Ishikawa (cell line): ENCODE measurements around the gene NDUFV1.

Experiments
- CEBPB ChIP-seq: IDR thresholded peaks from 2 replicates; pipeline ENCODE4 v1.6.1; 2012
- YY1 ChIP-seq: IDR thresholded peaks from 2 replicates; pipeline ENCODE4 v1.6.1; 2012; ENCODE audit warnings: low read depth
- TF ChIP-seq, protein P1 (sequence below): IDR thresholded peaks from 2 replicates; pipeline ENCODE4 v1.6.1; 2012
- TF ChIP-seq, protein P2 (sequence below): IDR thresholded peaks from 2 replicates; pipeline ENCODE4 v1.6.1; 2012

DNA sequence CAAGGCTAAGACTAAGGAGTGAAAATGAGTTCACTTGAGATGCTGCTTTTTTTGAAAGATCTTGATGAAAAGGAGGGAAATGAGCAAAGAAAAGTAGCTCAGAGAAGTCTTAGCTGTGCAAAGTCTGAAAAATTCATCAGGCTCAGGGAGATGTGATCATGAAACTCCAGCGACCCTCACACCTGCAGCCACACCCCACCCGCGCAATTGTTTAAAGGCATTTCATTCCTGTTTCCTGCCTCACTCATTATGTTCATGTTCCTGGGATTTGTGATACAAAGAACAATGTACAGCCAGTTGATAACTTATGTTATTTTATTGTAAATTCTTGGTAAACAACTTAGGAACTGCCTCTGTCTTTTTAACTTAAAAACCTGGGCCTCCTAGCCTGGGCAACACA, 31.8 kb upstream of the NDUFV1 start:
- TF ChIP-seq, protein P1, sequence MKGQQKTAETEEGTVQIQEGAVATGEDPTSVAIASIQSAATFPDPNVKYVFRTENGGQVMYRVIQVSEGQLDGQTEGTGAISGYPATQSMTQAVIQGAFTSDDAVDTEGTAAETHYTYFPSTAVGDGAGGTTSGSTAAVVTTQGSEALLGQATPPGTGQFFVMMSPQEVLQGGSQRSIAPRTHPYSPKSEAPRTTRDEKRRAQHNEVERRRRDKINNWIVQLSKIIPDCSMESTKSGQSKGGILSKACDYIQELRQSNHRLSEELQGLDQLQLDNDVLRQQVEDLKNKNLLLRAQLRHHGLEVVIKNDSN = no peak
- no peak for TF ChIP-seq CEBPB
- TF ChIP-seq YY1 = no peak
- TF ChIP-seq, protein P2, sequence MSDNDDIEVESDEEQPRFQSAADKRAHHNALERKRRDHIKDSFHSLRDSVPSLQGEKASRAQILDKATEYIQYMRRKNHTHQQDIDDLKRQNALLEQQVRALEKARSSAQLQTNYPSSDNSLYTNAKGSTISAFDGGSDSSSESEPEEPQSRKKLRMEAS = no peak
